PC-3 (cell line): Measurements from ENCODE around the gene MRPS24. TPM values are rescaled to one million over a fixed set of nuclear protein-coding genes. Genes with fewer than 3 reads are reported as not detected.

Source experiments
- total RNA-seq: library from RNA; depleted of rRNA; stranded (reverse); fragments of >200 nt; gene quantifications from 2 replicates; pipeline ENCODE4 v1.2.3, GENCODE V29; 2014; rRNA removed

Gene MRPS24
- total RNA-seq, 1 experiment from 2014 or later: 200 TPM

Other genes starting within 250 kb of the MRPS24 start
- 65.8 and 82.0 TPM in 2 replicates for gene COA1, start 140.0 kb downstream of the MRPS24 start, total RNA-seq
- 27.6 and 33.9 TPM in 2 replicates for gene BLVRA, start 110.8 kb downstream of the MRPS24 start, total RNA-seq
- 29.8 and 33.2 TPM in 2 replicates for gene URGCP, start 37.1 kb upstream of the MRPS24 start, total RNA-seq
- 11.8 and 17.7 TPM in 2 replicates for gene UBE2D4, start 56.9 kb upstream of the MRPS24 start, total RNA-seq
- not detected in 2 replicates for gene SPDYE1, start 128.4 kb upstream of the MRPS24 start, total RNA-seq
- gene DBNL, start 175.2 kb upstream of the MRPS24 start, total RNA-seq: 108 and 152 TPM in 2 replicates
- 0.35 and 0.95 TPM in 2 replicates for gene PGAM2, start 196.1 kb upstream of the MRPS24 start, total RNA-seq
- 19.6 and 21.2 TPM in 2 replicates for gene POLM, start 213.0 kb upstream of the MRPS24 start, total RNA-seq
- not detected in 2 replicates for gene AEBP1, start 234.8 kb upstream of the MRPS24 start, total RNA-seq